GM21526 (cell line): ENCODE results near the gene FGF8.

Source experiments
- ATAC-seq: cut with Tn5 transposase; IDR thresholded peaks from one replicate; pipeline ENCODE4 v1.9.1; 2021; ENCODE audit warnings: moderate library complexity; ENCODE audit not compliant: unreplicated experiment, low FRiP score

Gene FGF8

DNA sequence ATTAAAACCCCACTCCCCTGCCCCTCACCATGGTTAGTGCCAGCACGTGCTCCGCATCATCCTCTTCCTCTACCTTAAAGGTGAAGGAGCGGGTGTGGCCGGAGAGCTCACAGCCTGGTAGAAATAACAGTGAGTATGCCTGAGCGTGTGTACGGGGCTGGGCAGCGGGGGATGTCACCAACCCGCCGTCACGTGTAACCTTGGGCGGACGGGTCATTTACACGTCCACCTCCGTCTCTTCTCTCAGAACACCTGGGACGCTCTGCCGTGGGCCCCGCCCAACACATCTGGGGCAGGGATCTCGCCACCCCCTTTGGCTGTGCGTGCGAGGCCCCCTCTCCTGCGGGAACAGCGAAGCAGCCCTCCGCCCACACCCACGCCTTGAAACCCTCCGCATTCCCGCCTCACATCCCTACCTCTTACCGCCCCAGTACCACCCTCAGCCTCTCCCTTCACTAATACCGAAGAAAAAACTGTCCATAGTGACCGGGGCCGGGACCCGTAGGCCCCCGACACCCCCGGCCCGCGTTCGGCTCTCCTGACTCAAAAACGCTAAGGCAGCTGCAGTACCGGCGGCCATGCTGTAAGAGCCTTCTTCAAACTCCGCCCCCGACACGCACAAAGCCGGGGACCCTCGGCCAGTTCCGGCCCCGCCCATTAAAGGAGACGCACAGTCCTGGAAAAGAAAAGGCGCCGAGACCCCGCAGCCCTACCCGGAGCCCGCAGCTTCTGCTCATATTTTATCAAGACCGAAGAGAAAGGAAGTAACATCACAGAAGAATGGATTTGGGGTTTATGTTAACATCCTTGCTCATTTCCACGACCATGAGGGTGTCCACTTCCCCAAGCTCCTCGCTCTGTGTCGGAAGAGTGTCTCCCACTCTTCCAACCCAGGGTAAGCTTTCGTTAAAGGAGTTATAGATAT is 7.2 kb upstream of the FGF8 start, which contains the start of gene NPM3:
Gene NPM3, minus strand, starts transcription at position 636 of the 925 bp plus-strand sequence. Its CDS starts 56 bp downstream, at position 580.
- peak; percentile 47 for ATAC-seq

DNA sequence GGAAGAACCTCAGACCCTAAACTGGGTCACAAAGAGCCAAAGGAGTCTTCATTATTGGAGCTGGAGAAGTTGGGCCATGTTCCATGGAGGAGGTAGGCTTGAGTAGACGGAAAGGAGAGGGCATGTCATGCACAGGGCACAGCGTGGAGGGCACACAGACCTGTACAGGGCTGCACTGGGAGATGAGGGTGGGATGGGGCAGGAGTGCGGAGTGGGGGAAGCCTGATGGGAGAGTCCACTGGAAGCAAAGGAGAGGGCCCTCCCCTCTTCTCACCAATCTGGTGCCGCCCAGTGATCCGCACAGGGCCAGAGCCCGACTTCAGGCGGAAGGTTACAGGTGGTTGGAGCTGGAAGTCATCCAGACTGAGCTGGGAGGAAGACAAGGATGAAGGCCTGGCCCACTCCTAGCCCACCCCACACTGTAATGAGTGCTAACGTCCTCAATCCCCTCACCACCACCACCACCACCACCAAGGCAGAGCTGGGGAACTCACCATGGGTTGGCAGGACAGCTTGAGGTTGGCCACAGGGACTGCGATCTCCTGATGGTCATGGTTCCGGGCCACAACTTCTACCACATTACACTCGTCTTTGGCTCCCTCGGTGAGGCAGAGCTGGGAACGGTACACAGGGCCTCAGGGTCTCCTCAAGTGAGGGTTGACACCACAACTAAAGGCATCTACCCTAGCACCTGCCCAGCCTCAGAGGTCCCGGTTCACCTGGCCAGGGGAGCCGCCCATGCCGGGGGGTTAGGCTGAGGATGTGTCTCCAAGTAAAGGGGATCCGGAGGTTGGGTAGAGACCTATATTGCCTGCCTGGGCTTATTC is 6.3 kb upstream of the FGF8 start:
- ATAC-seq: no peak

DNA sequence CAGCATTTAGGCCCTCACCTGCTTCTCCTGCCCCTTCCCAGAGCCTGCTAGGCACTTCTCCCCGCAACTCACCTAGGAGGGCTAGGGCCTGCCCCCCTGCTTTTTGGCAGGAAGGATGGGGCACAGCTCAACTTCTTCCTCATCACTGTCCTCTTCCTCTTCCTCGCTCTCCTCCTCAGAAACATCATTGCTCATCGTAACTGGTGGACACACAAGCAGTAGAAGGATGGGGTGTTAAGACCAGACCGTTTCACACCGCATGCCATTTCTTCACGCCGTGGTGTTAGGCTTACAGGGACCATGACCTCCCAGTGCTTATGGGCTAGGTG is 5.7 kb upstream of the FGF8 start:
- ATAC-seq: no peak

DNA sequence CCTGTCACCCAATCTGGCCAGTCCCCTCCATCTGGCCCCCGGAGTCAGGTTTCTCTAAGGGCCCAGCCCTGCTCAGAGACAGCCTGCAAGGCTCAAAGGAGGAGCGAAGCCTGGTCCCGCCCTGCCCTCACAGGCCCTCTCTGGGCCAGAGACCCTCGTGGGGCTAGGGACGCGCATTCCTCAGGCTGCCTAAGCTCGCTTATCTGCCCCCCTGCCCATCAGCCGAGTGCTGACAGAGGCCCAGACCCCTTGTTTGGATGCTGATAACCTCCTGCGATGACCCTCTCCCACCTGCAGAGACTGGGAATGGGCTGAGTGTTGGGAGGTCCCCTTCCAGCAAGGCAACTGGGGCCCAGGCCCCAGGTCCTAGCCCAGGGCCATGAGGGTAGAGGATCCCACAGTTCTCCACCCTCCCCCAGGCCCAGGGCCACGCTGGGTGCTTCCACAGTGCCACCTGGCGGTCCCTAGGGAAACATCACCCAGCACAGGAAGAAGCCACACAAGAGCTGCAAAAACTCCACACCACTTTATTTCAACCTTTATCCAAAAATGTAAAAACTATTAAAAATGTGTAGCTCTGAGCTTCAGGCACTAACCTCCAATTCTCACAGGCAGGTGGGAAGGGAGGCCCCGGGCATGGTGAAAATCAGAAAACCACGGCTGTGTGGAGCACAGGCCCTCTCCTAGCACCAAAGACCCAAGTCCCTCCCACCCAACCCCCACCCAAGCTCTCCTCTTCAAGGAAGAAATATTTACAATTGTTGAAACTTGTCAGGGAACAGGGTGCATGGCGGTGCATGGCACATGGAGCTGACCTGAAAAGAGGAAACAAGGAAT is 5.1 kb upstream of the FGF8 start:
- ATAC-seq: no peak

DNA sequence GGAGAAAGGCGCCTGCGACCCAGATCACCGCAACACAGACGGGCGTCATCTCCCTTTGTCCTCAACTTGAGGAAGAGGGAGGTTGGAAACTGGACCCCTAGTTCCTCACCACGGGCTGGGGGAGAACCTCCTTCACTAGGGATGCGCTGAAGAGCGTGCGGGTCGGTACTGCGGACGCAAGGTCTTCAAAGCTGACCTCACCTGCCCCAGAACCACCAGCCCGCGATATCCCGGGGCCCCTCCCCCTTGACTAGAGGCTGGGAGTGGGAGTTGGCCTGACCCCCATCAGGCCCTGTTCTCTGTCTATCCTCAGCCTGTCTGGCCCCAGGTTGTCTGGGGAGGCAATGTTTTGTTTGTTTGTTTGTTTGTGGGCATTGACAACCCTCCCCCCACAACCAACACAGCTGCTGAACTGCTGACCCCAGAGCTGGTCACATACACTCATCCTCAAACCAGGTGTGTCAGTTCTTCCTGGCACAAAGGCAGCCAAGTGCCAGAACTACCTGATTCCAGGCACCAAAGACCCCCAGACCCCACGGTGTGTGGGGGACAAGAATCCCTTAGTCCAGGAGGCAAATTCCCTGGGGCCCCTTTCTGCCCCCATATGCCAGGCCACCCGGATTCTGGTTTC is 4.4 kb upstream of the FGF8 start:
- ATAC-seq: no peak

DNA sequence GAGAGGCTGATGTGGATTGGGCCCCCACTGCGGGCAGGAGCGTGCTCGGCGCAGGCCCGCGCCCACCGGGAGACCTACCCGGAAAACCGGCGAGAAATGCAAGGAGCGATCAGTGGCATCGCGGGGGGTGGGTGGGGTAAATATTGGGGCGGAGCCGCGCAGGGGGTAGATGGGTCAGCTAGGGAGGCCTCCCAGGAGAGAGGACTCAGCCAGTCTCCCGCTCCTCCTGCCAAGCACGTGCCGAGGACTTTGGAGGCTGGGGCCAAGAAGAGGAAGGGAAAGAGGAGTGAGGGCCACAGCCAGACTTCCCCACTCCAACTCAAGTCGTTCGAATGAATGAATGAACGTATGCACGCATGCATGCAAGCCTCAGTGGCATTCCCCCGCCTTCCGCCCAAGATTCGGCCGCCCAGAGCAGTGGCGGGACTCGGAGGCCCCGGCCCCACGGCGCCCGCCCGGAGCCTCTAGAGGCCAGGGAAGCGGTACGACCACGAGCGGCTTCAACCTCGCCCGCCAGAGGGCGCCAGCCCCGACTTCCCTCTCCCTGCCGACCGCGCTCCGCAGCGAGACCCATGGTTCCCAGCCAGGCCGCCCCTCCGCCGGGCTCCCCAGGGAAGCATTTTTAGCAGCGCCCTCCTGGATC is 3.8 kb upstream of the FGF8 start:
- ATAC-seq: no peak

DNA sequence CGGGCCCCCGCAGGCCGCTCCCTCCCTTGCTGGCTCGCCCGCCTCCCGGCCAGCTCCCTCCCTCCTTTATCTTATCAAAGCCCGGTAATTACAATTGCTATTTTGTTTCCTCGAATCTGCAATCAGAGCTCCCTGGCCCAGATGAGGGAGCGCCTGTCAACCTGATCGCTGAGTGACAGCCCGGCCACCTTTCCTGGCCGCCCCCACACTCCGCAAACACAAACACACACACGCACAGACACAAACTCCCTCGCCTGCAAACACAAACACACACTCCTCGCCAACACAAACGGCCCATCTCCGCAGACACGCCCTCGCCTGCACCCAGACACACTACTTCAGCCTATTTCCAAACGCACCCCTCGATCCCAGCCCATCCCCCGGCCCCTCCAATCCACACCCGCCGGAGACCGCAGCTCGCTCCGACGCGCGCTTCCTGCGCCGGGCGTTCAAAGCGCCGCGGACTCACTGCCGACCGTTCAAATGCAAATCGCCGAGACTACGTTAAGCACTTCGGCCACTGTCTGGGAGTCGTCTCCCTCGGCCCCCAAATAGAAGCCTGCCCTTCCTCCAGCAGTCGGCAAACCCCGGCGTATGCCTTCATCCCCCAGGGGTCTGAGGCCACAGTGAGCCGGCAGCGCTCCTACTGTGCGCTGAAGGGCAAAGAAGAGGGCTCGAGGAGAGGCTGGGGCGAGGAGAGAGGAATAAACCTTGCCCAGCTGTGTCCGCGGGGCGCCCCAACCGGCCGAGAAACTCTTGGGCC is 3.0 kb upstream of the FGF8 start:
- no peak for ATAC-seq

DNA sequence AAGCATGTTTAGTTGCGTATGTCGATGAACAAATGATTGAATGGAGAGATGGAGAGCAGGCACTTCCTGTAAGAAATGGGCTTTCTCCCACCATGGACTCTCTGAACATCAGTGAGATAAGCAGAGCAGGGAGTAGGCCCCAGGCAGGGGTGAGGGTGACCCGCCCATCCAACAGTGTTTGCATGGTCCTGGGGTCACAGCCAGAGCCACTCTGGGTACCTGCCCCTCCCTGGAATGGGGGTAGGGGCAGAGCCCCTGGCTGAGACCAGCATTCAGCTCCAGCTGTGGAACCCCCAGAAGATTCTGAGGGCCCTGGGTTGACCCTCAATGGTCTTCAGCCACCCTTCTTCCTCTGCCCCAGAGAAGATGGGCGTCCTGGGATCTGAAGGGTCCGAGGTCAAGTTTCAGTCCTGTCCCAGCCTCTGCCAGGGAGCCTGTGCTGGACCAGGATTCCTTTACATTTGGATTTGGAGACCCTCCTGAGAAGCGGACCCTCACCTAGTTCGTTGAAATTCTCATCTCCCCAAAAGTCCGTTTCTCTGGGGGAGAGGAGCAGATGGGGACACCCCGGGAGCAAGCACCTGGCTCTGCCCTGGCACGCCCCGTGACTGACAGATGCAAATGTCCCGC is 2.4 kb upstream of the FGF8 start:
- no peak for ATAC-seq

DNA sequence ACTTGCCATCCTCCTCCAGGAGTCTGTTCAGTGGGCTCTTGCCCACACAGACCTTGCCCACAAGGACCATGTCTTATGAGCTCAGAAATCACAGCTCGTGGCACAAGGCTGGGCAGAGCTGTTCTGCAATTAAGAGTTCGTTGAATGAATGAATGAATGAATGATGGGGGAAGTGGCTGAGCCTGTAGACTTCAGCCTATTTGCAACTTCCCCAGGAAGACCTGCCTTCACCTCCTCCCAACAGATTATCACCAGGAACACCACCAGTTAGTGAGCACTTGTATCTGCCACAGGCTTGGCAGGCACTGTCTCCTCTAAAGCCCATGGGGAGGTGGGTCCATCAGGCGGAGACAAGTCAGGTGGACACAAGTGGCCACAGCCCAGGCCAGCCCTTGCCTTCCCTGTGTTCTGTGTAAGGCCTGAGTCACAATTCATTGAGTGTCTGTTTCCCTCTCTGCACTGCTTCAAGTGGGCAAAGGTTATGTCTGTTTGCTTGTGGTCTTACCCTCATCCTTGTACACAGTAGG is 1.8 kb upstream of the FGF8 start:
- ATAC-seq: no peak

DNA sequence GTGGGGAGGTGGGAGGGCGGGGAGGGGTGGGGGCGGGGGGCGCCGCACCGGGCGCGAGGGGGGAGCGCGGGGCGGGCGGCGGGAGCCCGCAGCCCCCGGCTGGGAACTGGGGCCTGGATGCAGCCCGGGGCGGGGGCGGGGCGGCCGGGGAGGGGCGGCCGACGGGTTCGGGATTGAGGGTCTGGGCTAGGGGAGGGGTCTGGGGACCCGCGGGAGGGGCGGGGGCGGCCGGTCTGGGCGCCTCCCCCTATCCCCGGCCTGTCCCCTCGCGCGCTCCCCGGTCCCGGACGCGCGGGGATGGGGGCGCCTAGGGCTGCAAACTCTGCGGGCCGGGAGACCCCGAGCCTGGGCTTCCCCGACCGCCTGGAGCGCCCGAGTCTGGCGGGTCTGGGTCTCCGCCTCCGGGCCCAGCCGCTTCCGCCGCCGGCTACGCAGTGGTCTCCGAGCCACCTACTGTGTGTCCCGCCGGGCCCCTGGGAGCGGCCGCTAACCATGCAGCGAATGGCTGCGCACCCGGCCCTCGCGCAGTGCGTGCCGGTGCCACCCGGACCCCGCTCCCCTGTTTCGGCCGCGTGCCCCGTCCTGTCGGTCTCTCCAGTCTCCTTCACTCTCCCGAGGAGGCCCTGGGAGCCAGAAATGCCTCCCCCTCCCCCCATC is 375 bp upstream of the FGF8 start:
- ATAC-seq: no peak

DNA sequence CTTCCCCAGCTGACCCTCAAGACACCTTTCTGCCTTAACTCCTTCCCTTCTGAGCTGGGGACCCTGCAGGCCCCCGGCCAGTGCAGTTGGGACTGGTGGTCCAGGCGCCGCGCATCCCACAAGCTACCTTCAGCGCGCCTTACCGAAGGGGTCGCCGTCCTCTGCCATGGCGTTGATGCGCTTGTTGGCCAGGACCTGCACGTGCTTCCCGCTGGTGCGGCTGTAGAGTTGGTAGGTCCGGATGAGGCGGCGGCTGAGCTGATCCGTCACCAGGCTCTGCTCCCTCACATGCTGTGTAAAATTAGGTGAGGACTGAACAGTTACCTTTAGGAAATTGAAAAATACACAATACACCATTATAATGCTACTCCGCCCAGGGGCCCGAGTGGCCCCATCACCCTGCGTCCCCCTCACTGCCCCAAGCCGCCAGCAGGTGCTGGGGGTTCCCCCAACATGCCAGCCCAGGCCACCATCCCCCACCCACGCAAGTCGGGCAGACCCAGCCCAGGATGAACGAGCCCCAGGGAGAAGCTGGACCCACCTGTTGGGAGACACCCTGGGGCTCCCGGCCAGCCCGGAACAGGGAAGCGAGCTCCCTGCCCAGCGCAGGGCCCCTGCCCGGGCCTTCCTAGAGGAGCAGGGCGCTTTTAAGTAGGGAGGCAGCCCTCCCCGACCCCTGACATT is 1.2 kb downstream of the FGF8 start:
- ATAC-seq: no peak

DNA sequence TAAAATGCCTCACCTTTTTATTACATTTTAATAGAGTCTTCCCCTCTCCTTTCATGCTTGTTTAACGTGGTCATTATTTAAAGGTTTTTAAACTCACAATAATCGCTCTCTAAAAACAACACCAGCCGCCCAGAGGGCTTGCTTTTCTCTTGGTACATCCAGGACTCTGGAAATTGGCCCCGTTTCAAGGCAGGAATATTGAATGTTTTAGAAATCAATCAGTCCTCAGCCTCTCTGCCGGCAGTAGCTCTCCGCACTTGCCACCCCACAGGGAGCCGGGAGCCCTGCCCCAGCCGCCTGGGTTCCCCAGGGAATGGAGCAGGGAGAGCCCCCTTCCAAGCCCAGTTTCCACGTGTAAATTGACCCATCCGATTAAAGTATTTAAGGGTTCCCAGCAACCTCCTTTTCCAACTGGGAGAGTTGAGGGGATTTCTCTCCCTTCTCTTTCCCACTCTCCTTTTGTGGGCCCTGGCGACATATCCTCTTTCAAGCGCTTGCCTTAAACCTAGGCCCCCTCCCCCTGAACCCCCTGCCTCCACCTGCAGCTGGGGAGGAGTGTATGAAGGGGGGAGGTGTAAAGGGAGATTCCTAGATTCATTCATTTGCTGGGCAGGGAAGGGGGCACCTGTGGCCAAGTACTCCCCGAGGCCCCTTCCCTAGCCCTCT is 1.9 kb downstream of the FGF8 start:
- ATAC-seq: no peak

DNA sequence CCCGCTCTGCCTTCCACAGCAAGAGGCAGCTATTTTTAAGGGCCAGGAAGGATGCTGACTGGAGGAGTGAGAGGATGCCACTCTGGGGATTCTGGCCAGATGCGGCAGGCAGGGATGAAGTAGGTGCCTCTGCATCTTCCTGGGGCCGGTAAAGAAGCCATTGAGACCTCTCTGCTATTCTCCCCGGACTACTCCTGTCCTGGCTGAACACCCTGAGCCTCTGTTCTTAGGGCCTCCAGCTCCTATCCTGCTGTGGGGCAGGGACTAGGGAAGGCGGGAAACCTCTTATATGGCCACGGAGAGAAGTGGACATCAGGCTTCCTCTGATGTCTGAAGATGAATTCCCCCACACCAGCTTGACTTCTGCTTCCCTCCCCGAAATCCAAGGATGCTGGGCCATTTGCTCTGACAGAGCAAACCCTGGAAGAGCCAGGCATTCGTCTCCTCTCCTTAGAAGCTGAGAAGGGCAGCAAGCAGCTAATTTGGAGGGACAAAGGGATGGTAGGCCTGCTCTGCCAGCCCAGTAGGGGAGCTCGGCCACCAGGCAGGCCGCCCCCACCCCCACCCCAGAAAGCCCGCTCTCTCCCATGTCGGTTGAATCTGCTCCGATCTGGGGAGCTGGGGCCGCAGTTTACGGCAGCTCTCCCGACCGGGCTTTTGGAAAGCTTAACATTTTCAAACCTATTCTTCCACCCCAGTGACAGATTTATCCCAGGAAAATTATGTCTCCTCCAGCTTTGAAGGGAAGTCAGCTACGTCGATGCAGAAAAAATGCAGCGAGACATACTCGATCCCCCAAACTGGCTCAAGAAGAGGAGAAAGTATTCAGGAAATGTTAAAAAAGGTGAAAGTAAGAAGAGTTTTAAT is 2.8 kb downstream of the FGF8 start:
- ATAC-seq: no peak

DNA sequence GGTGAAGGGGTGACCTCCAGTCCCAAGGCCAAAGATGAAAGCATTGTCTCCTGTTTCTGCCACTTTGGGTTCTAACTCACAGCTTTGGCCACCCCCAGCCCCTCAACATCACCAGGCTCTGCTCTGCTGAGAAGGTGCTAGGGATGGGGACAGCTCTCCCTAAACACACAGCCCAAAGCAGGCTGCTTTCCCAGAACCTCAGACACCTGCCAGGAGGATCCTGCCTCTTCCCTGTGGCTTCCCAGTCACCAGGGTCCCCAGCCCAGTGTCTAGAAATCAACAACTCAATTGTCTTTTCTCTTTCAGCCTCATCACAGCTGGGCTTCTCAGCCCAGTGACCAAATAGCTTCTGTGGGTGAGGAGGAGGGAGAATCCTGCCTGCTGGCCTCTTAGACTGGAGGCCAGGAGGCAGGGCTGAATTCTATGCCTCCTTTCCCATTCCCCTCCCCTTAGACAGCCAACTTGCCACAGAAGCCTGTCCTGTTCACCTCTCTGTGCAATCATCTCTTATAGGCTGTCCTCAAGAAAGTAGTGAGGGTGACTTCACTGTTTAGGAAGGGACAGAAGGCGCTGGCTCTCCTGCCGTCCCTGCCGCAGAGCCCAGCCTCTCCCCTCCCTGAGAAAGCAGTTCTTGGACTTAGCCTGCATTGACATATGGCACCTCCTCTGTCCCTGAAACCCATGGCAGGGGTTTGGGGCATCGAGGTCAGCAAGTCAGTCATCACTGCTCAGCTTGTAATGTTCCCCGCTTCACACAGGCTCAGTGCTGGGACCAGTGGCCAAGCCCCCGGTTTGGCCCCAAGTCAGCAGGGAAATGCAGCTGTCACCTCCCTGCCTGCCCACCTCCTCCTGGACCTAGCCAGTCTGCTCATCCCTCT is 3.7 kb downstream of the FGF8 start:
- no peak for ATAC-seq

DNA sequence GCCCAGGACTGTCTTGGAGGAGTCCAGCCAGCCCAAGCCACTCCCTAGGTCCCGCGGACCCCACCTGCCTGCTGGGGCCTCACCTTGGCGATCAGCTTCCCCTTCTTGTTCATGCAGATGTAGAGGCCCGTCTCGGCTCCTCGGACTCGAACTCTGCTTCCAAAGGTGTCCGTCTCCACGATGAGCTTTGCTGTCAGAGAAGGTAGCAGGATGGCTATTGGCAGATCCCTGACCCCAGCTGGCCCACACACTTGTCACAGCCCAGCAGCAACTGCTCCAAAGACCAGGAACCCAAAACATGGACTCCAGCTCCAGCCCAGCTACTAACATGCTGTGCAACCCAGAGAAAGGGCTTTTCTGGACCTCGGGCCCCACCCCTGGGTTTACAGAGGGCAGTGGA is 4.5 kb downstream of the FGF8 start:
- no peak for ATAC-seq
